Ovary (tissue), 3 donors: Measurements from ENCODE around the gene DSCAML1.

ENCODE experiments used
- EP300 ChIP-seq: sonication (generic); formaldehyde crosslinking; IDR thresholded peaks from one replicate; pipeline ENCODE4 v1.6.1; 2017; ENCODE audit warnings: antibody characterized with exemption
- POLR2A ChIP-seq: fragments of 450-650 bp; IDR thresholded peaks from one replicate; pipeline ENCODE4 v1.6.1; 2017; ENCODE audit warnings: antibody characterized with exemption, mild to moderate bottlenecking, moderate library complexity
- TF ChIP-seq, protein P1 (sequence below), 3 donors: fragments of 450-650 bp in 2 of 3; fragments of 200-600 bp in 1 of 3; IDR thresholded peaks; one replicate each; pipeline versions ENCODE4 v1.5.1 to v1.8.0; 2016 to 2022; ENCODE audit warnings: antibody characterized with exemption in 3 of 3, mild to moderate bottlenecking in 1 of 3
- donor health status: DM: no; HTN: no; CAD: no.

DNA sequence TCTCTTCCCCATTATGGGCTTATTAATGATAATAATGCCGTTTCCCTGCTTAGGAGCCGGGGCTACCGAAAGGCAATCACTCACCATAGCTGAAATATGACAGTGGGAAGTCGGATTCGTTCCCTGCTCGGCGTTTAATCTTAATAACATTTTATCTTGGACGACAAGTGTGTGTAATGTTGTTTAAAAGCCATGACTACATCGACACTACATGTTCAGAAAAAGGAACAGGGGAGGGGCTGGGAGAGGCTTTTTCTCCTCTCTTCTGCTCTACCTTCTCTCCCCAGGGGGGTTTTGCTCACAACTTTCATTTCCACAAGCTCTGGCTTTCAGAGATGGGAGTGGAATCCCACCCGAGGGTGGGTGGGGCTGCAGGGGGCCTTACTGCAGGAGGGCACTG, 105.5 kb downstream of the DSCAML1 start:
- TF ChIP-seq, protein P1, sequence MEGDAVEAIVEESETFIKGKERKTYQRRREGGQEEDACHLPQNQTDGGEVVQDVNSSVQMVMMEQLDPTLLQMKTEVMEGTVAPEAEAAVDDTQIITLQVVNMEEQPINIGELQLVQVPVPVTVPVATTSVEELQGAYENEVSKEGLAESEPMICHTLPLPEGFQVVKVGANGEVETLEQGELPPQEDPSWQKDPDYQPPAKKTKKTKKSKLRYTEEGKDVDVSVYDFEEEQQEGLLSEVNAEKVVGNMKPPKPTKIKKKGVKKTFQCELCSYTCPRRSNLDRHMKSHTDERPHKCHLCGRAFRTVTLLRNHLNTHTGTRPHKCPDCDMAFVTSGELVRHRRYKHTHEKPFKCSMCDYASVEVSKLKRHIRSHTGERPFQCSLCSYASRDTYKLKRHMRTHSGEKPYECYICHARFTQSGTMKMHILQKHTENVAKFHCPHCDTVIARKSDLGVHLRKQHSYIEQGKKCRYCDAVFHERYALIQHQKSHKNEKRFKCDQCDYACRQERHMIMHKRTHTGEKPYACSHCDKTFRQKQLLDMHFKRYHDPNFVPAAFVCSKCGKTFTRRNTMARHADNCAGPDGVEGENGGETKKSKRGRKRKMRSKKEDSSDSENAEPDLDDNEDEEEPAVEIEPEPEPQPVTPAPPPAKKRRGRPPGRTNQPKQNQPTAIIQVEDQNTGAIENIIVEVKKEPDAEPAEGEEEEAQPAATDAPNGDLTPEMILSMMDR (IDR thresholded peaks at IDR 0.05): no peak
- TF ChIP-seq POLR2A (no peak), EP300 (no peak)
